HL-60/S4 treated with retinoic acid at 250 ng/mL for 4 days and 3 days (cell line): ENCODE measurements around the gene PPFIA2.

Source experiments
- in situ Hi-C: fragments of 300-500 bp; cut with MboI; formaldehyde crosslinking; loops from 2 replicates; pipeline ENCODE4 v1.7.0; 2022; ENCODE audit warnings: low sequenced_read_pairs

The PPFIA2 gene

GRCh38 chr12:81465191-81465590, 294.0 kb downstream of the PPFIA2 start:
- in situ Hi-C loops = no loop called here

DNA sequence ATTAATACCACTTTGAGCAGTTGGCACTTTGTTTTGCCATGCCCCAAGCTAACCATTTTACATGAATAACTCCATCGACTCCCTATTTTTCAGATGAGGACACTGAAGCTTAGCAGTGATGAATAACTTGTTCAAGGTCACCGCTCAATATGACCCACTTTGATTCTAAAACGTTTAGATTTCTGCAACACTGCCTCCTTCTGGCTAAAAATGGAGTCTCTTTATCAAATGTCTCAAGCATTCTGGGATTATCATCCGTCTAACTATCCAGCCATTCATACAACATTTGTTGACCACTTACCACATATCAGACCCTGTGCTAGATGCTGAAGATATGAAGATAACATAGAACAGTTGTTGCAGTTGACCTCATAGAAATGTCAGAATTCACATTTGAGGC, 298.0 kb downstream of the PPFIA2 start:
- in situ Hi-C loops = no loop called here

DNA sequence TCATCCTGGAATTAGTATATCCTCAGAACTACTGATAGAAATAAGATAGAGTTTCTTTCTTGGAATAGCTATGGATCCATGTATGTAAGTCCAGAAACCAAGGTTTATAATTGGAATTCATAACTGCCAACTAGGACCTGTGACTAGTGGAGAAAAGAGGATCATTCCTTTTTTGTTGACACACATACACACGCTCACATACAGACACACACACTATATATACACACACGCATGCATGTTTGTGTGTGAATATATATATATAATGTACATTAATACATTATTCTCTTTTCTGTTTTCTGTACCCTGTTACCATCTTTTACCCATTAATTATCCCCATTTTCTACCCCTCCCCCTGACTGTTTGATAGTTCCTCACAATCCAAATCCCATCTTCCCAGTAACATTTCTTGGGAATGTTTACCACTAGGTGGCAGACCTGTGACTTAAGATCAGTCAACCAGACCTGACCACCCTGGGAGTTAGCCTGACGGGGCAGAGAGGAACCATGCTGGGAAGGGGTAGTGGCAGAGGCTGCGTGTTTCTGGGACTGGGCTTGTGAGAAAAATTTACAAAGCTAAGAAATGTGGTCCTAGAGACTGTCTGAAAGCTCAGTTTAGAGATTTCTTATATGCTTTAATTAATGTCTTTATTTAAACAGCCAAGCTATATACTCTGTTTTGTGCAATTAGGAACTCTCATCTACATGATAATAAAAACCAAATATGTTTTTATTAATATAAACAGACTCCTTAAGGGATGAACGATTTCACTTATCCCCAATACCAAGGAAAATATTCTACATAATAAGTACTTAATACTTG, 308.0 kb downstream of the PPFIA2 start:
- in situ Hi-C loops = no loop called here

DNA sequence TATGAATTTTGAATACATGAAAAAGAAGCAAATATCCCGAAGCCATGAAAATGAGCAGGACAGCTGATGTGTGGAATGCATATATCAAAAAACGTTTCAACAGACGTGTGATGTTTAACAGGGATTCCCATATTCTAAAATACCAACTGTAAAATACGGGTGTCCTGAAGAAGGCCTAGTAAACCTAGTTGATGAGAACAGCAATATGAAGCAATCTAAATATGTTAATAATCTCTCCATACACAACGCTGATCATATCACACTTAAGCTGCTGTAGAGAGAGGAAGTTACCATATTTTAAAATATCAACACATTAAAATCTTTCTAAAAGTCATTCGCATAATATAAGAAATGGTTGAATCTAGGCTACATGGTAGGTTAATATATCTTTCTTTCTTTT, 317.5 kb downstream of the PPFIA2 start:
- in situ Hi-C loops = no loop called here

GRCh38 chr12:81440001-81440400, 319.1 kb downstream of the PPFIA2 start:
- in situ Hi-C loops = no loop called here

DNA sequence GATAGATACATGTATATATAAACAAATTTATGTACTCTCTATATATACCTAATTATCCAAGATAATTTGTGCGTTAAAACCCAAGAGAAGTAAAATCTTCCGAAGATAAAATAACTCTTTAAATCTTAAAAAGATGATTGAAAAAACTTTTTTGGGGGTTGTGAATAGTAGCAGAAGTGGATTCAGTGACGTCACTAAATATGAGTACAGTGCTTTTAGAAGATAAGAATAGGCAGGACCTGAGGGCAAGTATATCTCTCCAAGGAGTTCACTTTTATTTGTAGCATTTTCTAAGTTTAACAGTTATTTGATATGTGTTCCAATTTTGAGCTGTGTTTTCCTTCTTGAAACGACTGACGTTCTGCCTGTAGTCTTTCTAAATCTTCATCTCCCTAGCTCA, 319.8 kb downstream of the PPFIA2 start:
- in situ Hi-C loops = no loop called here

- in situ Hi-C loops = no loop called here
Measured at GRCh38 chr12:81417056-81417455, 342.1 kb downstream of the PPFIA2 start.

DNA sequence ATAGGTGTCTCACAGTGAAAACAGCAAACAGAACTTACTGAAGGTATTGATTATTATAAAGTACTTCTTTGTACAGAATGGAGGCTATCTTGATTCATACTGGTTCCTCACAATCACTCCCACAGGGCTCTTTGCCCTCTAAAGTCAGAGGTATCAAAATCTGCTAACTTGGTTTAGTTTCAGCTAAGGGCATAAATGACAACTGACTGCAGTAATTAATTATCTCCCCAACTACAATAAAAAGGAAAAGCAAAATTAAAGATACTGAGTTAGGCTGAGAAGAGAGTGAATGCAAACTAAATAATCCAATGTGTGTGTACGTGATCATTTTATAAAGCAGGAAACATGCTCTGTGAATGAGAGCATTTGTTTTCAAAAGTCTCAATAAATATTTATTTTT, 342.6 kb downstream of the PPFIA2 start:
- in situ Hi-C loops = no loop called here

DNA sequence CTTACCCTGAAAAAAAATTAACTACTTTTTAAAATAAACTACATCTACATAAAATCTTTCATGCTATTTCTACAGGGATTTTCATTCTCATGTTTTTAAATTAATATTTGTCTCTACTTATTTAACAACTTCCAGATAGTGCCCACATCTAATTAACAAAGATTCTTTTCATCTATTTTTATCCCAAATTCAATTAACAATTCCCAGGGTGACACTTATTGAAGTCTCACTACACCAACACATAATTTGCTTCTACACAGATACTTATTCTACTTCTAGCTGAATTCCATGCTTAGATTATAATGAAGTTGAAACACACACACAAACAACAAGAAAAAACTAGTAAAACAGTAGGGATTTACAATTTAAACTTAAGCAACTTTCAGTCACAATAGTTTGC, 344.7 kb downstream of the PPFIA2 start:
- in situ Hi-C loops = no loop called here

GRCh38 chr12:81412940-81413339, 346.2 kb downstream of the PPFIA2 start:
- in situ Hi-C loops = no loop called here

DNA sequence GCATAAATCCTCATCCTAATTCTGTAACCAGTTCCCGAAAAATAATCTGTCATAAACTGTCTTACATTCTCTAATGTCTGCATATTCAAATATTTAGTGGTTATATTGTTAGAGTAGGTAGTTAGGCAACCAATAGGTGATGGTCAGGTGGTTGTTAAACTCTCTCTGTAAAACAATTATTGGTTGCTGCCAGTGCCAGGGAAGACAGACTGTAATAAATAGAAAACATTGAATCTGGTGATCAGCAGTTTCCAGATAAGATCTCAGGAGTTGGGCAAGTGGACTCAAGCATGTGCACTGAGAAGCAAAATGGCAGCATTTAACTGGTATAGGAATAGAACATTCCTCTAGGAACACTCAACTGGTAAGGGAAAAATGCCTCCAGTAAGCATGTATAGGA, 355.8 kb downstream of the PPFIA2 start:
- in situ Hi-C loops = no loop called here

- in situ Hi-C loops = no loop called here
Measured at GRCh38 chr12:81401241-81401640, 357.9 kb downstream of the PPFIA2 start.

- in situ Hi-C loops = no loop called here
Measured at GRCh38 chr12:81400024-81400423, 359.1 kb downstream of the PPFIA2 start.

DNA sequence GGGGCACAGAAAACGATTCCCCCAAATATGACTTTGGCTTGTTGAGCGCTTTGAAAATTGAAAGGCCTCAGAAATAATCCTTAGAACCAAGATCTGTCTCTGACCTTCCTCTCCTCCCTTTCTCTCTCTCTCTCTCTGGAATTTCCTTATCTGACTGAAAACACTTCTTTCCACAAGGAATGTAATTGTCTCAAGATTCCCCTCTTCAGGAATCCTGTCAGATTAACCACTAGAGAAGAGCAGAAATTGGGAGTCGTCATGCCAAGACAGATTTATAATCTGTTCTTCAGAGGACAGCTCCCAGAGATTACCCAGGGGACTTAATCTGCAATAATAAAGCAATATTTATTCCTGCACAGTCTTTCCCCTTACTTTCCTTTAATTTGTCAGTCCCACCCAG, 363.7 kb downstream of the PPFIA2 start:
- in situ Hi-C loops = no loop called here

DNA sequence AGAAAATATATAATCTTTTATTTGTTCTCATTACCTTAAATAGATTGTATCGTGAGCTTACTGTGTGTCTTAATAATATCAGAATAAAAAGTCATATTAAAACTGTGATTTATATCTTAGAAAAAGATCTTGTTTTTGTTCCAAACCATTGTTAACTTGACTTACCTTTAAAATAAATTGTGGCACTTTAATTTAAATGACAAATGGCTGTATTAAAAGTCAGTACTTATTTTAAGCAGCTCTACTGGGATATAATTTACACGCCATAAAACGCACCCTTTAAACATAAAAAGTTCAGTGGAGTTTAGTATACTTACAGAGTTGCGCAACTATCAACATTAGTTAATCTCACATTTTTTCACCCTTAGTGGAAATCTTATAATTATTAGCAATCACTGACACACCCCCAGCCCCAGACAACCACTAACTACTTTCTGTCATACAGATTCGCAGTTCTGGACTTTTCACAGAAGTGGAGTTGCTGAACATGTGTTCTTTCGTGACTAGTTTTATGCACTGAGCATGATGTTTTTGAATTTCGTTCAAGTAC, 369.5 kb downstream of the PPFIA2 start:
- in situ Hi-C loops = no loop called here

- in situ Hi-C loops = no loop called here
Measured at GRCh38 chr12:81386101-81386500, 373.0 kb downstream of the PPFIA2 start.

GRCh38 chr12:81381951-81382350, 377.2 kb downstream of the PPFIA2 start:
- in situ Hi-C loops = no loop called here

- in situ Hi-C loops = no loop called here
Measured at GRCh38 chr12:81378601-81379285, 380.4 kb downstream of the PPFIA2 start.

DNA sequence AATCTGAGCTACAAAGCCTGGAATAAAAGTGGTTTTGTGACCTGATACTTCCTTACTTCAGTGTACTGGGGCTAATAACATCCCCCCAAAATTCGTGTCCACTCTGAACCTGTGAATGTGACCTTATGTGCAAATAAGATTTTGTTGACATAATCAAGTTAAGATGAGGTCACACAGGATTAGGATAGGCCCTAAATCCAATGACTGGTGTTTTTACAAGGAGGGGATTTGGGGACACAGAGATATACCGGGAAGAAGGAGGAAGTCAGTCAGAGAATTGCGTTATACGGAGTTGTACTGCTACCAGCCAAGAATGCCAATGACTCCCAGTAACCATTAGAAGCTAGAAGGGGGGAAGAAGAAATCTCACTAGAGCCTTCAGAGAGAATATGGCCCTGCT, 381.4 kb downstream of the PPFIA2 start:
- in situ Hi-C loops = no loop called here

DNA sequence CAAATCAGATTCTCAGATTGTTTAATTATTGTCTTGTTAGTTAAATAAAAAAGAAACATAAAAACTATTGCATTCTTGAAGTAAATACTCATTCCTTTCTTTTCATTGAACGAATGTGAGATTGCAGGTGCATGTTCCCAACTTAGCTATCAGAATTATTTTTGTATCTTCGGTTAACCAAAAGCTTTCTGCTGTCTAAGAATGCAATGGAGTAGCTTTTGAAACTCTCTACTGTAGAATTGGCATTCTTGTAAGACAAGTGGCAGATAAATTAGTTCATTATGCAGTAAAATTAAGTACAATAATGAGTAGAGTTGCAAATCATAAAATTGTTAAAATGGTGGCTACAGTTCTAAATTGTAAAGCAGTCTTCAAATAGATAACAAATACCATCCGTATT, 383.2 kb downstream of the PPFIA2 start:
- in situ Hi-C loops = no loop called here

DNA sequence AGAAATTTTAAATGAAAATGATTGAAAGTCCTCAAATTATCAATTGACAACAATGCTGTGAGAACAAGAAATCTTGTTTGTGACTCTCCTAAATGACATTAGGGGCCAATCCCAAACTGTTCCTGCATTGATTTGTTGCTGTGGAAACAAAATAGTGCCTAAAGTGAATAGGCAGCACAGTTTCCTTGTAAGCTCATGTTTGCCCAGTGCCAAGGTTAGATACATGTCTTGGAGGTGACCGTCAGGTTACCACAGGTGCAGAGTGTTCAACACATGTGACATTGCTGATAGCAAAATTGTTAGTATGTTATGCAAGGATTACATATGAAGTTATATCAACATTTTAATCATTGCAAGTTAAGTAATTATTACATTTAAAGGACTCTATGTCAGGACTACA, 388.7 kb downstream of the PPFIA2 start:
- in situ Hi-C loops = no loop called here

- in situ Hi-C loops = no loop called here
Measured at GRCh38 chr12:81369175-81369574, 390.0 kb downstream of the PPFIA2 start.
